GM18502 (cell line): ENCODE data around the gene GGA3.
"Not testable (repeated sequence)": the region's sequence is repeated elsewhere in the genome, so short reads cannot be mapped to it uniquely, and the experiment has no call there.

Source experiments
- ATAC-seq: cut with Tn5 transposase; IDR thresholded peaks from one replicate; pipeline ENCODE4 v1.9.1; 2021; ENCODE audit warnings: mild to moderate bottlenecking; ENCODE audit not compliant: unreplicated experiment, poor library complexity

Gene GGA3

GRCh38 chr17:75273977-75274708 lies 12.7 kb upstream of the GGA3 start:
- no peak for ATAC-seq

- ATAC-seq, result no peak
These were observed 11.4 kb upstream of the GGA3 start for GRCh38 chr17:75272848-75273184.

GRCh38 chr17:75271955-75272847 lies 10.8 kb upstream of the GGA3 start:
- no peak for ATAC-seq

- peak; percentile 67 for ATAC-seq
These were observed 10.0 kb upstream of the GGA3 start for GRCh38 chr17:75271233-75271954.

GRCh38 chr17:75270966-75271232 lies 9.5 kb upstream of the GGA3 start, which contains the start of gene MIF4GD:
TSS of gene MIF4GD (minus strand) at chr17:75271231. CDS start at chr17:75270195, 1,036 bp downstream.
- ATAC-seq, result peak; percentile 27

- ATAC-seq, result peak; percentile 34
These were observed 9.0 kb upstream of the GGA3 start for GRCh38 chr17:75270218-75270965.

- ATAC-seq, result no peak
These were observed 8.4 kb upstream of the GGA3 start for GRCh38 chr17:75269844-75270217.

GRCh38 chr17:75267411-75268232 lies 6.2 kb upstream of the GGA3 start:
- no peak for ATAC-seq

- ATAC-seq, result no peak
These were observed 5.7 kb upstream of the GGA3 start for GRCh38 chr17:75267153-75267410.

GRCh38 chr17:75266316-75267152 lies 5.1 kb upstream of the GGA3 start:
- no peak for ATAC-seq

GRCh38 chr17:75265614-75266315 lies 4.4 kb upstream of the GGA3 start:
- ATAC-seq, result no peak

- ATAC-seq, result no peak
These were observed 1.6 kb upstream of the GGA3 start for GRCh38 chr17:75263055-75263454.

- no peak for ATAC-seq
These were observed 753 bp upstream of the GGA3 start for GRCh38 chr17:75262112-75262606.

GRCh38 chr17:75260641-75261335 lies 618 bp downstream of the GGA3 start:
- ATAC-seq, result peak; percentile 24

GRCh38 chr17:75257228-75257627 lies 4.2 kb downstream of the GGA3 start:
- not testable (repeated sequence) for ATAC-seq

- not testable (repeated sequence) for ATAC-seq
These were observed 5.3 kb downstream of the GGA3 start for GRCh38 chr17:75255954-75256698.
